GM23338 (cell line): ENCODE measurements around the gene MTHFD2L. TPM values are rescaled to one million over a fixed set of nuclear protein-coding genes. Genes with fewer than 3 reads are reported as not detected.

Source experiments
- ATAC-seq: fragments of 200-7000 bp; cut with Tn5 transposase; 3 replicates; pipeline ENCODE4 v1.9.1; 2020
- DNase-seq: peaks from one replicate; pipeline ENCODE4 v3.0.0-alpha.2; 2015; ENCODE audit warnings: low spot score
- H2AFZ ChIP-seq: fragments of 200-600 bp; sonication (generic); 2 replicates; pipeline ENCODE4 v1.8.0; 2016; ENCODE audit warnings: antibody characterized with exemption, mild to moderate bottlenecking, moderate library complexity
- H3F3A ChIP-seq: fragments of 200-600 bp; sonication (generic); replicated peaks from 2 replicates; pipeline ENCODE4 v1.8.0; 2017; ENCODE audit warnings: antibody characterized with exemption, mixed run types, low read depth
- H3K27ac ChIP-seq: fragments of 200-600 bp; sonication (generic); 2 replicates; pipeline ENCODE4 v1.6.1; 2016; ENCODE audit warnings: low read depth
- H3K27me3 ChIP-seq: fragments of 200-600 bp; sonication (generic); 2 replicates; pipeline ENCODE4 v1.8.0; 2016; ENCODE audit warnings: mild to moderate bottlenecking, mixed run types, moderate library complexity; ENCODE audit not compliant: insufficient read depth
- H3K36me3 ChIP-seq: fragments of 200-600 bp; sonication (generic); 2 replicates; pipeline ENCODE4 v1.8.0; 2016; ENCODE audit warnings: mild to moderate bottlenecking; ENCODE audit not compliant: insufficient read depth
- H3K4me1 ChIP-seq: fragments of 200-600 bp; sonication (generic); 2 replicates; pipeline ENCODE4 v1.8.0; 2016; ENCODE audit warnings: mild to moderate bottlenecking, moderate library complexity; ENCODE audit not compliant: insufficient read depth
- H3K4me2 ChIP-seq: fragments of 200-600 bp; sonication (generic); 2 replicates; pipeline ENCODE4 v1.7.1; 2017; ENCODE audit warnings: mixed run types
- H3K4me3 ChIP-seq: fragments of 200-600 bp; sonication (generic); 2 replicates; pipeline ENCODE4 v1.6.1; 2016; ENCODE audit warnings: mixed run types
- H3K79me2 ChIP-seq: fragments of 200-600 bp; sonication (generic); replicated peaks from 2 replicates; pipeline ENCODE4 v1.8.0; 2017; ENCODE audit warnings: mild to moderate bottlenecking; ENCODE audit not compliant: insufficient read depth
- H3K9me2 ChIP-seq: fragments of 200-600 bp; sonication (generic); 2 replicates; pipeline ENCODE4 v1.8.0; 2017; ENCODE audit not compliant: insufficient read depth
- H4K20me1 ChIP-seq: fragments of 200-600 bp; sonication (generic); replicated peaks from 2 replicates; pipeline ENCODE4 v1.8.0; 2017; ENCODE audit warnings: mild to moderate bottlenecking; ENCODE audit not compliant: insufficient read depth
- H3K27ac Mint-ChIP-seq: 2 replicates; pipeline ENCODE4 v1.8.0; 2020; ENCODE audit warnings: inconsistent platforms, mild to moderate bottlenecking, moderate library complexity, mixed read lengths
- H3K27me3 Mint-ChIP-seq: 3 replicates; pipeline ENCODE4 v1.8.0; 2022; ENCODE audit warnings: low read depth, mild to moderate bottlenecking, moderate library complexity, mixed read lengths, inconsistent platforms; ENCODE audit not compliant: insufficient read depth, poor library complexity
- H3K36me3 Mint-ChIP-seq: 3 replicates; pipeline ENCODE4 v1.8.0; 2021; ENCODE audit warnings: low read depth, mild to moderate bottlenecking, inconsistent platforms, moderate library complexity, mixed read lengths
- H3K4me1 Mint-ChIP-seq: 3 replicates; pipeline ENCODE4 v1.8.0; 2020; ENCODE audit warnings: mild to moderate bottlenecking, inconsistent platforms, mixed read lengths
- H3K4me3 Mint-ChIP-seq: 3 replicates; pipeline ENCODE4 v1.8.0; 2021; ENCODE audit warnings: moderate library complexity, mild to moderate bottlenecking, inconsistent platforms, mixed read lengths
- H3K9me3 Mint-ChIP-seq: 3 replicates; pipeline ENCODE4 v1.8.0; 2020; ENCODE audit warnings: moderate library complexity, mild to moderate bottlenecking, inconsistent platforms, mixed read lengths
- CREB1 ChIP-seq: fragments of 250-450 bp; sonication (Bioruptor Pico); IDR thresholded peaks from 2 replicates; pipeline ENCODE4 v1.5.0; 2020; ENCODE audit warnings: low read depth, mild to moderate bottlenecking, moderate library complexity
- CTCF ChIP-seq, 2 experiments: fragments of 200-600 bp in 1 of 2; sonication (generic) in 1 of 2; conservative IDR thresholded peaks; 2 replicates each; pipeline versions ENCODE4 v1.5.1 to v1.6.1; 2016 to 2017; ENCODE audit warnings: antibody characterized with exemption in 2 of 2, low read depth in 2 of 2, mild to moderate bottlenecking in 2 of 2, moderate library complexity in 1 of 2
- ETS1 ChIP-seq: IDR thresholded peaks from 2 replicates; pipeline ENCODE4 v1.6.1; 2016; ENCODE audit warnings: antibody characterized with exemption
- EZH2 ChIP-seq: fragments of 200-600 bp; sonication (generic); IDR thresholded peaks from one replicate; pipeline ENCODE4 v1.8.0; 2017; ENCODE audit warnings: antibody characterized with exemption, mild to moderate bottlenecking, low read depth; ENCODE audit not compliant: unreplicated experiment
- EZH2phosphoT487 ChIP-seq: fragments of 200-600 bp; sonication (generic); IDR thresholded peaks from one replicate; pipeline ENCODE4 v1.8.1; 2018; ENCODE audit warnings: antibody characterized with exemption; ENCODE audit not compliant: unreplicated experiment
- NANOG ChIP-seq: IDR thresholded peaks from 2 replicates; pipeline ENCODE4 v1.6.1; 2016; ENCODE audit warnings: antibody characterized with exemption, borderline replicate concordance
- POLR2AphosphoS5 ChIP-seq: IDR thresholded peaks from 2 replicates; pipeline ENCODE4 v1.6.1; 2016; ENCODE audit warnings: antibody characterized with exemption, low read depth
- STAT1 ChIP-seq: IDR thresholded peaks from one replicate; pipeline ENCODE4 v1.6.1; 2016; ENCODE audit warnings: antibody characterized with exemption; ENCODE audit not compliant: unreplicated experiment
- ZNF114 ChIP-seq: fragments of 250-450 bp; sonication (Bioruptor Pico); IDR thresholded peaks from 2 replicates; pipeline ENCODE4 v1.5.0; 2020; ENCODE audit warnings: mild to moderate bottlenecking, moderate library complexity
- ZNF331 ChIP-seq: fragments of 250-450 bp; sonication (Bioruptor Pico); IDR thresholded peaks from 2 replicates; pipeline ENCODE4 v1.5.0; 2020; ENCODE audit warnings: low read depth, mild to moderate bottlenecking, moderate library complexity
- polyA plus RNA-seq: library from polyadenylated mRNA; unstranded; fragments of >200 nt; fragmentation: Nextera tagmentation; extraction: Ambion mirVana; gene quantifications from 2 replicates; pipeline ENCODE4 v1.2.1, GENCODE V29; 2016
- total RNA-seq: library from RNA; depleted of rRNA; stranded (reverse); fragments of >200 nt; shearing (Covaris generic); gene quantifications from 2 replicates; pipeline ENCODE4 v1.2.3, GENCODE V29; 2014
- TF ChIP-seq, protein P1 (sequence below): IDR thresholded peaks from one replicate; pipeline ENCODE4 v1.6.1; 2018; ENCODE audit warnings: antibody characterized with exemption; ENCODE audit not compliant: unreplicated experiment

Gene MTHFD2L
- total and polyA plus RNA-seq, 2 experiments from 2014 or later = 24.4 to 35.7 TPM

DNA sequence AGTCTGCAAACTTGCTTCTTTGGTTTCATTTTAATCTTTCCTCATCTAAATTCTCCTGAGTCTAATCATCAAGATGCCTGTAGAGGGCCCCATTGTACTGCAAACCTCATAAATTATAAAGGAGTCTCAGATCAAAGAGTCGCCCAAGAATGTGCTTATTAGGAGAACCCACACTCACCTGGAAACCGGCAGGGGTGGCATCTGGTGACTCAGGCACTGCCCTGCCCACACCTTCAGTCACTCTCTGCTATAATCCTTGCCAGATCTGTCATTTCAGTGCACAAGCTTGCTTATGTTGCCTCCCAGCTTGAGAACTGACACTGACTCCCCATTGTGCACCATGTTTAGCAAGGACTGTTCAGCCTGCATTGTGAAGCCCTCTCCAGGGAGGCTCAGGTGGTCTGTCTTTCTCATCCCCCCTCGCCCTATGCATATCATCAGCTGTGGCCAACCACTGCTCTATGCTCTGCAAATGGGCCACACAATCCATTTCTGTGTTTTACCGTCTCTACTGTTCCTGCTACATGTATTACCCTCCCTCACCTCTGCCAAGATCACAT lies 162.7 kb downstream of the MTHFD2L start:
- DNase-seq (peak; percentile 90), ATAC-seq (peak; percentile 95)
- Histone ChIP-seq H3K4me3 (no peak overlapping the region), H3K4me1 (peaks cover 14% of the 10 kb centered on the region; the same call in 1 of the 2 replicates), H2AFZ (0 out of 2 replicates have a peak overlapping the region, but pooled peaks have one; percentile 11), H3K27me3 (no peaks in the 10 kb centered on the region), H3K36me3 (no peaks in the 10 kb centered on the region), H4K20me1 (no peaks in the 10 kb centered on the region), H3F3A (no peaks in the 10 kb centered on the region), H3K79me2 (no peaks in the 10 kb centered on the region), H3K27ac (no peak overlapping the region), H3K9me2 (no peaks in the 10 kb centered on the region), H3K4me2 (peak overlapping the region; percentile 20)
- Mint-ChIP-seq H3K27me3 (no peaks in the 10 kb centered on the region), H3K36me3 (no peaks in the 10 kb centered on the region), H3K27ac (peak overlapping the region; percentile 3; the same call in 1 of the 2 replicates), H3K4me1 (peaks cover 19% of the 10 kb centered on the region), H3K9me3 (no peaks in the 10 kb centered on the region), H3K4me3 (no peak overlapping the region)
- TF ChIP-seq CTCF (conservative IDR thresholded peaks at IDR 0.05; ENCODE audit: low read depth in 2 of 2) = peak; percentile 67 to 75
- TF ChIP-seq EZH2phosphoT487 = no peak

DNA sequence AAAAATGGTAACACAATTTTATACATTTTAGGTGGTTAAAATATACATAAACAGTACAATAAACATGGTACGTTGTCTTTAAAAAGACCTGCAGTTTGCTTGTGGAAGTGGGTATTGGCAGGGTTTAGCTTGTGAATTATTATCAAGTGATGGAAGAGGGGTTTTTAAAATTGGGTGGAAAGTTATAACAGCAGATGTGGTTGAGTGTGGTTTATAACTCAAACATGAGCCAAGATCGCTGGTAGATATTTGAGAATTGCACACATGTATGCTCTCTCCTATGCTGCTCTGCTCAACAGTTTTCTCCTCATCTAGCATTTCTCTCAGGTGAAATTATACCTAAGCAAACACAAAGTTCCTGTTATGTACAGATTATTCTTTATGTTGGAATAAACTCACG lies 164.4 kb downstream of the MTHFD2L start:
- Histone ChIP-seq H3K27ac (no peak overlapping the region), H3K4me3 (no peak overlapping the region), H3K36me3 (no peaks in the 10 kb centered on the region), H3K79me2 (no peaks in the 10 kb centered on the region), H3K9me2 (no peaks in the 10 kb centered on the region), H3K4me1 (peaks cover 10% of the 10 kb centered on the region; the same call in 1 of the 2 replicates), H3F3A (no peaks in the 10 kb centered on the region), H4K20me1 (no peaks in the 10 kb centered on the region), H3K27me3 (no peaks in the 10 kb centered on the region), H3K4me2 (no peak overlapping the region), H2AFZ (no peak overlapping the region)
- Mint-ChIP-seq H3K4me3 (no peak overlapping the region), H3K4me1 (peaks cover 16% of the 10 kb centered on the region), H3K27ac (no peak overlapping the region), H3K27me3 (no peaks in the 10 kb centered on the region), H3K36me3 (no peaks in the 10 kb centered on the region), H3K9me3 (no peaks in the 10 kb centered on the region)
- ATAC-seq (no peak), DNase-seq (no peak)
- TF ChIP-seq NANOG (no peak), CREB1 (CRISPR knock-in tag) (no peak), POLR2AphosphoS5 (no peak), EZH2phosphoT487 (no peak), ETS1 (no peak), ZNF114 (CRISPR knock-in tag) (no peak), CTCF (conservative IDR thresholded peaks at IDR 0.05; ENCODE audit: low read depth in 2 of 2) (no peak), ZNF331 (CRISPR knock-in tag) (no peak), EZH2 (no peak), STAT1 (no peak)
- TF ChIP-seq, protein P1, sequence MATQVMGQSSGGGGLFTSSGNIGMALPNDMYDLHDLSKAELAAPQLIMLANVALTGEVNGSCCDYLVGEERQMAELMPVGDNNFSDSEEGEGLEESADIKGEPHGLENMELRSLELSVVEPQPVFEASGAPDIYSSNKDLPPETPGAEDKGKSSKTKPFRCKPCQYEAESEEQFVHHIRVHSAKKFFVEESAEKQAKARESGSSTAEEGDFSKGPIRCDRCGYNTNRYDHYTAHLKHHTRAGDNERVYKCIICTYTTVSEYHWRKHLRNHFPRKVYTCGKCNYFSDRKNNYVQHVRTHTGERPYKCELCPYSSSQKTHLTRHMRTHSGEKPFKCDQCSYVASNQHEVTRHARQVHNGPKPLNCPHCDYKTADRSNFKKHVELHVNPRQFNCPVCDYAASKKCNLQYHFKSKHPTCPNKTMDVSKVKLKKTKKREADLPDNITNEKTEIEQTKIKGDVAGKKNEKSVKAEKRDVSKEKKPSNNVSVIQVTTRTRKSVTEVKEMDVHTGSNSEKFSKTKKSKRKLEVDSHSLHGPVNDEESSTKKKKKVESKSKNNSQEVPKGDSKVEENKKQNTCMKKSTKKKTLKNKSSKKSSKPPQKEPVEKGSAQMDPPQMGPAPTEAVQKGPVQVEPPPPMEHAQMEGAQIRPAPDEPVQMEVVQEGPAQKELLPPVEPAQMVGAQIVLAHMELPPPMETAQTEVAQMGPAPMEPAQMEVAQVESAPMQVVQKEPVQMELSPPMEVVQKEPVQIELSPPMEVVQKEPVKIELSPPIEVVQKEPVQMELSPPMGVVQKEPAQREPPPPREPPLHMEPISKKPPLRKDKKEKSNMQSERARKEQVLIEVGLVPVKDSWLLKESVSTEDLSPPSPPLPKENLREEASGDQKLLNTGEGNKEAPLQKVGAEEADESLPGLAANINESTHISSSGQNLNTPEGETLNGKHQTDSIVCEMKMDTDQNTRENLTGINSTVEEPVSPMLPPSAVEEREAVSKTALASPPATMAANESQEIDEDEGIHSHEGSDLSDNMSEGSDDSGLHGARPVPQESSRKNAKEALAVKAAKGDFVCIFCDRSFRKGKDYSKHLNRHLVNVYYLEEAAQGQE = no peak
